AG04449 (cell line): ENCODE results near the gene KLC4.
"Not testable (repeated sequence)": the region's sequence is repeated elsewhere in the genome, so short reads cannot be mapped to it uniquely, and the experiment has no call there.

Source experiments
- CTCF ChIA-PET: fragments of 350-600 bp; formaldehyde crosslinking; extraction: SDS; loops from one replicate; lab custom pipeline; 2021; ENCODE audit warnings: antibody characterized with exemption; lab: Yijun Ruan, JAX
- POLR2A ChIA-PET: fragments of 400-600, 350-600 bp; formaldehyde crosslinking; extraction: SDS; loops from one replicate; lab custom pipeline; 2020; ENCODE audit warnings: antibody characterized with exemption, inconsistent platforms; lab: Yijun Ruan, JAX
- DNase-seq: peaks from one replicate; pipeline ENCODE4 v3.0.0-alpha.2; 2010; ENCODE audit warnings: low read depth, low spot score
- H3K4me3 ChIP-seq: 2 replicates; pipeline ENCODE4 v1.5.1; 2011; ENCODE audit warnings: low read depth, mild to moderate bottlenecking, control low read depth, low read length
- TF ChIP-seq, protein P1 (sequence below): IDR thresholded peaks from one replicate; pipeline ENCODE4 v1.5.1; 2011; ENCODE audit warnings: mild to moderate bottlenecking, moderate library complexity, low read length, control low read depth, inconsistent platforms; ENCODE audit not compliant: insufficient read depth; ENCODE audit errors: missing control alignments

KLC4 gene

DNA sequence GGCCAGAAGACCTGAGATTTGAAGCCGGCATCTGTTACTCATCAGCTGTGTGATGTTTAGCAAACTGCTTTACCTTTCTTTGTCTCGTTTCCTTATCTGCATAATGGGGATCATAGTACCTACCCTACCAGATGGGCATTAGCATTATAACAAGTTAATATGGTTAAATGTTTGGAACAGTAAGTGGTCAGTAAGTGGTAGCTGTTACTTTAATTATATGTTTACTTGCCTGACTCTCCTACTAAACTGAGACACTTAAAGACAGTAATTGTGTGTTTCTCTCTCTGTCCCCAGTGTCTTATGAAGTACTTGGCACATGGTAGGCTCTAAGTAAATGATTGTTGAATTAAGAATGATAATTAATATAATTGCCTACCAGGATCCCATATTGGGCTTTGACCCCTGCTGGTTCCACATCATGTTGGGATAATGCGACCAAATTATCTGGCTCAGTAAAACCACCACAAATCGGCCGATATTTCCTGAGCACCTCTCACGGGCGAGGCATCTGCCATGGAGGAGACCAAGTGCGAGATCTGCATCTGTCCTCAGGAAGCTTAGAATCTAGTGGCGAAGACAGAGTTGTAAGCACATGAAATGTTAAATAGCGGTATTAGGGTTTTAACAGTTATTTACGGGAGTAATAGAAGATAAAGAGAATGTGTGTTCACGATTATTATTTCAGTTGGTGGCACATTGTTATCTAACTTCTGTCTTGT lies 48.1 kb downstream of the KLC4 start:
- CTCF ChIA-PET, result interaction anchor here (1.5 kb wide), 1 partner anchor 36 kb away, joined by 4 read pairs; no protein-coding TSS in a partner anchor
- TF ChIP-seq, protein P1, sequence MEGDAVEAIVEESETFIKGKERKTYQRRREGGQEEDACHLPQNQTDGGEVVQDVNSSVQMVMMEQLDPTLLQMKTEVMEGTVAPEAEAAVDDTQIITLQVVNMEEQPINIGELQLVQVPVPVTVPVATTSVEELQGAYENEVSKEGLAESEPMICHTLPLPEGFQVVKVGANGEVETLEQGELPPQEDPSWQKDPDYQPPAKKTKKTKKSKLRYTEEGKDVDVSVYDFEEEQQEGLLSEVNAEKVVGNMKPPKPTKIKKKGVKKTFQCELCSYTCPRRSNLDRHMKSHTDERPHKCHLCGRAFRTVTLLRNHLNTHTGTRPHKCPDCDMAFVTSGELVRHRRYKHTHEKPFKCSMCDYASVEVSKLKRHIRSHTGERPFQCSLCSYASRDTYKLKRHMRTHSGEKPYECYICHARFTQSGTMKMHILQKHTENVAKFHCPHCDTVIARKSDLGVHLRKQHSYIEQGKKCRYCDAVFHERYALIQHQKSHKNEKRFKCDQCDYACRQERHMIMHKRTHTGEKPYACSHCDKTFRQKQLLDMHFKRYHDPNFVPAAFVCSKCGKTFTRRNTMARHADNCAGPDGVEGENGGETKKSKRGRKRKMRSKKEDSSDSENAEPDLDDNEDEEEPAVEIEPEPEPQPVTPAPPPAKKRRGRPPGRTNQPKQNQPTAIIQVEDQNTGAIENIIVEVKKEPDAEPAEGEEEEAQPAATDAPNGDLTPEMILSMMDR, result no peak
- no peak overlapping the region for H3K4me3 ChIP-seq
- POLR2A ChIA-PET, result no interaction called here
- DNase-seq, result no peak

DNA sequence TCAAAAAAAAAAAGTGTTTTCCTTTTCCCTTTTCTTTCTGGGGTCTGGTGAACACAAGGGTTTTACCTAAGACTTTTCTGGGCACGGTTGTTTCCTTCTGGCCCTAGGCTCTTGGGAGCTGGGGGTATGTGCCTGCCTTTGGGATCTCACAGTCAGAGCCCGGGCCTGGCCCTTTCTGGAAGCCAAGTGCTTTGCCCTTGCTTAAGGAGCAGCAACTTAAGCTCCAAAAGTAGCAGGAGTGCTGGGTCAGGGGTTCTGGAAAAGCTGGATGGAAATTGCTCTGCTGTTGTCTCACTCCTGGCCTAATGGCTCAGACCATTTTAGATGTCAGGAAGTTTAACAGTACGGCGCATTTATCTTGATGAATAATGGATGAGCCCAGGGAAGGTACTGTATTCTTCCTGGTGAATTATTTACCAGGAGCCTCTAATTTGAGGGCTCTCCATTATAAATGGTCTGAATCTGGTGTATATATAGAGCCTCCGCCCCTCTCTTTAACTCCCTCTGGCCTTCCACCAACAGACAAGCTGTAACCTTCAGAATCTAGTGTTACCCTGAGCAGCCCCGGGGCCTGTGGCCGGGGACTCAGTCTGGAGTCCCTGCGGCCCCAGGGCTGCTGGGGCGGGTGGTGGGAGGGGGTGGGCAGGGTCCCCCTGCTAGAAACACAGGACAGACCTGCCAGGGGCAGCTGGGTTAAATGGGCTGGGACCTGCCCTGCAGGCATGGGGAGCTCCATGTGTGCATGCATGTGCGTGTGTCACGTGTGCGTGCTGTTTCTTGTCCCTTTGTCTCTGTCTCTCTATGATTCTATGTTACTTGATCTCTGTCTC lies 54.2 kb downstream of the KLC4 start:
- DNase-seq, result no peak
- TF ChIP-seq, protein P1, result no peak
- CTCF ChIA-PET, result interaction anchor here (0.8 to 1.9 kb wide), 4 partner anchors 9 to 16 kb away, joined by 3 to 7 read pairs (median 4); no protein-coding TSS in a partner anchor
- POLR2A ChIA-PET, result interaction anchor here (0.6 to 1.0 kb wide), 3 partner anchors 11 to 81 kb away, joined by 3 read pairs; no protein-coding TSS in a partner anchor
- H3K4me3 ChIP-seq, result no peak overlapping the region

DNA sequence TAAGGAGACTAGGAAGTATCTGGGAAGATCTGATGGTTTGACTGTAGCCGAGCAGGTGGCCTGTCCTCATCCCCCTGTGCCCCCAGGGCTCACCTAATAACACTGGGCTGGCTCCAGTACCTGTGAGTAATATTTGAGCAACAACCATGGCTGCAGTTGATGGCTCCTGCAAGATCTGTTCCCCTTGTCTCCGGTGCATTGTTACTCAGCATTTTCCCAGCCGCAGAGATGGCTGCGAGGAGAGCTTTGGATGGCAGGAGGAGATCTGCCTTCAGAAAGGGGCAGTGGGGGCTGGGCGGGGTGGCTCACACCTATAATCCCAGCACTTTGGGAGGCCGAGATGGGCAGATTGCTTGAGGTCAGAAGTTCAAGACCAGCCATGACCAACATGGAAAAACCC lies 55.9 kb downstream of the KLC4 start:
- no peak overlapping the region for H3K4me3 ChIP-seq
- ChIA-PET POLR2A (no interaction called here), CTCF (interaction anchor here (1.2 to 1.6 kb wide), 5 partner anchors 19 to 45 kb away, joined by 3 to 7 read pairs (median 4); partner anchors contain the start of gene PTK7)
- DNase-seq, result no peak
- TF ChIP-seq, protein P1, result no peak

DNA sequence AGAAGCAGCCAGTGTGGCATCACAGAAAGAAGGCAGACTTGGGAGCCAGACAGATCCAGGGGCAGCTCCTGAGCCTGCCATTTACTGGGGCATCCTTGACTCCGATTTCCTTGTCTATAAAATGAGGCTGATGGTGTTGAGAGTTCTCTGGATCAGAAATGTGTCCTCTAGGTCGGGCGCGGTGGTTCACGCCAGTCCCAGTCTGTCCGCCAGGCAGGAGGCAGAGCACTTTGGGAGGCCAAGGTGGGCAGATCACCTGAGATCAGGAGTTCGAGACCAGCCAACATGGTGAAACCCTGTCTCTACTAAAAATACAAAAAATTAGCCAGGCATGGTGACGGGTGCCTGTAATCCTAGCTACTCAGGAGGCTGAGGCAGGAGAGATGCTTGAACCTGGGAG lies 58.0 kb downstream of the KLC4 start:
- DNase-seq, H3K4me3 ChIP-seq, POLR2A ChIA-PET: not testable (repeated sequence)
- CTCF ChIA-PET, result interaction anchor here (1.2 to 1.5 kb wide), 2 partner anchors 13 to 28 kb away, joined by 3 to 4 read pairs; no protein-coding TSS in a partner anchor

DNA sequence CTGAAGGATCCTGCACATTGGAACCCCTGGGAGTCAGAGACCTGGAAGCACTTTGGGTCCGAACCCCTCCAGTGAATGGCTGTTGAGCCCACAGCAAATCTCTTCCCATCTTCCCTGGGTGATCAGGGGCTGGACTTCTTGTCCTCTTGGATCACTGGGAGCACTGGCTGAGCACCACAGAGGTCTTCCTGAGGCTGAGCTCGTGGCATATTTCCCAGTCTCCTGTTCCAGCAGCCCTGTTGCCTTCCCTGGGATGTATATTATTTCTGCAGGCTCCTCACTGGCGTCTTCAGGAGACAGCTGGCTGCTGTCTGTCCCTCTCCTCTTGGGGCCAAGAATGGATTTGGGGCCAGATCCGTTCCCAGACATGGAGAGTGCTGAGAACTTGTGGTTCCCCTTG lies 60.1 kb downstream of the KLC4 start:
- ChIA-PET CTCF (interaction anchor here (1.0 kb wide), 1 partner anchor 23 kb away, joined by 3 read pairs; no protein-coding TSS in a partner anchor), POLR2A (interaction anchor here (1.3 kb wide), 1 partner anchor 23 kb away, joined by 4 read pairs; no protein-coding TSS in a partner anchor)
- DNase-seq, result no peak
- H3K4me3 ChIP-seq, result no peak overlapping the region
- TF ChIP-seq, protein P1, result no peak

DNA sequence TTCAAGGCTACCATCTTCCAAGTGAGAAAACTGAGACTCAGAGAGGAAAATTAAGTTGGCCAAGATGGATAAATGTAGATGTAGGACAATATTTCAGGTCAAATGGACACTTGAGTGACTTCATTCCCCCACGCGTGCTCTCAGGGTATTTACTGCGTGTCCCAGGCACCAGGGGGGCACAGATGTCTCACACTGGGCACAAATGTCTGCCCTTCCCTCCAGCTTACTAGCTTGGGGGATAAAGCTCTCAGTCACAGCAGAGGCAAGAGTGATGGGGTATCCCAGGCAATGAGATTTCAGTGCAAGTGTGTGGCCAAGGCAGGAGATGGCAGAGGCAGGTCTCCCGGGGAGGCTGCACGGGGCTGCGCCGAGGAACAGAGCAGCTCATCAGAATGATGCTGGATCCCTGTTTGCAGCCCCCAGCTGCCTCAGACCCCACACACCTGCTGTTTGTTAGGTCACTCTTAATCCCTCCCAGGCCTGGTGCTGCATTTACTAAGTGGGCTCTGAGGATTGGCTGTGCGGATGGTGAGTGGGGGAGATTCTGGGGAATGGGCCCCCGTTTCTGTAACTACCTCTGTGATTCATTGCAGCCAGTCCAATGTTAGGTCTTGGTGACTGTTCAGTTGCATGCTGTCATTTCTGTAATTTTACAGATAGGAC lies 60.8 kb downstream of the KLC4 start:
- ChIA-PET CTCF (interaction anchor here (1.0 kb wide), 1 partner anchor 22 kb away, joined by 3 read pairs; no protein-coding TSS in a partner anchor), POLR2A (interaction anchor here (1.3 kb wide), 1 partner anchor 24 kb away, joined by 4 read pairs; no protein-coding TSS in a partner anchor)
- no peak for DNase-seq

More for the DNA sequence above, 60.8 kb downstream of the KLC4 start:
- TF ChIP-seq, protein P1, result no peak
- H3K4me3 ChIP-seq, result no peak overlapping the region
